ENCODE data around the gene SERPINB2. TPM values are rescaled to one million over a fixed set of nuclear protein-coding genes. Genes with fewer than 3 reads are reported as not detected.
A peak's percentile ranks its signal among the peaks of the same experiment; 100 is the strongest.

The SERPINB2 gene
- total and polyA plus RNA-seq, 7 experiments from 2014 or later, result 3.6 to 8.5 (median 4.9) TPM; not detected in 3

GRCh38 chr18:63947051-63947790 lies 59.7 kb downstream of the SERPINB2 start:
- CTCF ChIA-PET, result no interaction called here
- peaks cover 0 to 7% (median 1%) of the 10 kb centered on the region in 11 donors for H3K9me3 Mint-ChIP-seq
- Histone ChIP-seq H3K27me3 (ENCODE audit: control insufficient read depth in 2 of 2, insufficient read depth in 2 of 2, low read length in 2 of 2) (no peaks in the 10 kb centered on the region), H3K4me3 (ENCODE audit: low read length) (no peak overlapping the region), H3K9me3 (ENCODE audit: control insufficient read depth in 2 of 3, low read length in 3 of 3) (no peaks in the 10 kb centered on the region), H3K4me1 (ENCODE audit: control insufficient read depth in 2 of 2, insufficient read depth in 2 of 2, low read length in 2 of 2) (peaks cover 0 to 6% of the 10 kb centered on the region in 2 donors), H3K36me3 (ENCODE audit: control insufficient read depth in 2 of 3, insufficient read depth in 3 of 3, low read length in 3 of 3) (no peaks in the 10 kb centered on the region), H3K27ac (ENCODE audit: low read depth, low read length) (no peak overlapping the region)
- DNase-seq, result no peak
- no peak overlapping the region for H3K27ac Mint-ChIP-seq
- peaks cover 0 to 34% (median 11%) of the 10 kb centered on the region in 7 donors for H3K4me1 Mint-ChIP-seq
- H3K36me3 Mint-ChIP-seq, result peaks cover 0 to 7% (median 0%) of the 10 kb centered on the region in 5 donors
- no peak for ATAC-seq
- intact Hi-C loops (cut with micrococcal nuclease), result no loop called here
- peaks cover 45 to 69% (median 68%) of the 10 kb centered on the region in 5 donors for H3K27me3 Mint-ChIP-seq
- POLR2A ChIA-PET, result no interaction called here
- no peak overlapping the region for H3K4me3 Mint-ChIP-seq

- intact Hi-C loops (cut with micrococcal nuclease), result no loop called here
- H3K27ac ChIP-seq (ENCODE audit: low read depth, low read length), result no peak within 1 kb of the TSS
- peaks cover 25 to 49% (median 48%) of the 10 kb centered on the region in 5 donors for H3K27me3 Mint-ChIP-seq
- CTCF ChIA-PET, result no interaction called here
- H3K4me3 Mint-ChIP-seq, result peak within 1 kb of the TSS in 7 of 10 donors; percentile 26 to 84 (median 49)
- H3K36me3 Mint-ChIP-seq, result peaks cover 0 to 9% (median 0%) of the 10 kb centered on the region in 5 donors
- H3K27ac Mint-ChIP-seq, result peak within 1 kb of the TSS in 1 of 9 donors; percentile 70
- peaks cover 0 to 7% (median 0%) of the 10 kb centered on the region in 11 donors for H3K9me3 Mint-ChIP-seq
- H3K36me3 ChIP-seq (ENCODE audit: control insufficient read depth in 2 of 3, insufficient read depth in 3 of 3, low read length in 3 of 3), result no peaks in the 10 kb centered on the region
- peaks cover 0 to 34% (median 11%) of the 10 kb centered on the region in 7 donors for H3K4me1 Mint-ChIP-seq
- ATAC-seq (peak; percentile 89), DNase-seq (peak in 3 of 9 donors; percentile 17 to 81 (median 29))
- H3K4me1 ChIP-seq (ENCODE audit: control insufficient read depth in 2 of 2, insufficient read depth in 2 of 2, low read length in 2 of 2), result peaks cover 0 to 6% of the 10 kb centered on the region in 2 donors
- POLR2A ChIA-PET, result no interaction called here
- no peaks in the 10 kb centered on the region for H3K27me3 ChIP-seq (ENCODE audit: control insufficient read depth in 2 of 2, insufficient read depth in 2 of 2, low read length in 2 of 2)
- H3K9me3 ChIP-seq (ENCODE audit: control insufficient read depth in 2 of 3, low read length in 3 of 3), result no peaks in the 10 kb centered on the region
- peak within 1 kb of the TSS; percentile 39 for H3K4me3 ChIP-seq (ENCODE audit: low read length)
These were observed 61.7 kb downstream of the SERPINB2 start, which contains the start of gene HMSD for GRCh38 chr18:63949068-63949737. Gene HMSD, plus strand, starts transcription at chr18:63949301. Its CDS starts 4,155 bp downstream, at chr18:63953456.

- POLR2A ChIA-PET, result no interaction called here
- Mint-ChIP-seq H3K36me3 (peaks cover 0 to 5% (median 0%) of the 10 kb centered on the region in 5 donors), H3K27ac (peak overlapping the region in 1 of 9 donors; percentile 1), H3K4me1 (peaks cover 0 to 34% (median 11%) of the 10 kb centered on the region in 7 donors), H3K4me3 (peak overlapping the region in 1 of 10 donors; percentile 3), H3K9me3 (peaks cover 0 to 7% (median 0%) of the 10 kb centered on the region in 11 donors), H3K27me3 (peaks cover 7 to 45% (median 41%) of the 10 kb centered on the region in 5 donors)
- no peak for ATAC-seq
- peaks cover 0 to 6% of the 10 kb centered on the region in 2 donors for H3K4me1 ChIP-seq (ENCODE audit: control insufficient read depth in 2 of 2, insufficient read depth in 2 of 2, low read length in 2 of 2)
- H3K27ac ChIP-seq (ENCODE audit: low read depth, low read length), result no peak overlapping the region
- DNase-seq, result peak in 1 of 9 donors; percentile 43
- intact Hi-C loops (cut with micrococcal nuclease), result no loop called here
- CTCF ChIA-PET, result no interaction called here
- no peaks in the 10 kb centered on the region for H3K36me3 ChIP-seq (ENCODE audit: control insufficient read depth in 2 of 3, insufficient read depth in 3 of 3, low read length in 3 of 3)
- H3K4me3 ChIP-seq (ENCODE audit: low read length), result no peak overlapping the region
- no peaks in the 10 kb centered on the region for H3K9me3 ChIP-seq (ENCODE audit: control insufficient read depth in 2 of 3, low read length in 3 of 3)
- no peaks in the 10 kb centered on the region for H3K27me3 ChIP-seq (ENCODE audit: control insufficient read depth in 2 of 2, insufficient read depth in 2 of 2, low read length in 2 of 2)
These were observed 63.8 kb downstream of the SERPINB2 start for GRCh38 chr18:63951302-63951705.

Other genes starting within 250 kb of the SERPINB2 start
- gene SERPINB4, start 243.4 kb upstream of the SERPINB2 start, total RNA-seq, result not detected
- gene SERPINB4, start 243.4 kb upstream of the SERPINB2 start, polyA plus RNA-seq, result not detected
- not detected for gene SERPINB3, start 225.8 kb upstream of the SERPINB2 start, total RNA-seq
- not detected for gene SERPINB3, start 225.8 kb upstream of the SERPINB2 start, polyA plus RNA-seq
- not detected for gene SERPINB11, start 184.7 kb upstream of the SERPINB2 start, total RNA-seq
- gene SERPINB11, start 184.7 kb upstream of the SERPINB2 start, polyA plus RNA-seq, result not detected
- not detected for gene SERPINB7, start 112.3 kb upstream of the SERPINB2 start, total RNA-seq
- not detected for gene SERPINB7, start 112.3 kb upstream of the SERPINB2 start, polyA plus RNA-seq
- 1 to 10 TPM in 1 of 5 experiments, not detected in 4; 1.5 TPM for gene SERPINB10, start 20.3 kb downstream of the SERPINB2 start, total RNA-seq
- not detected for gene SERPINB10, start 20.3 kb downstream of the SERPINB2 start, polyA plus RNA-seq
- gene HMSD, start 61.6 kb downstream of the SERPINB2 start, total RNA-seq, result 1 to 10 TPM in 1 of 5 experiments, not detected in 4; 5.1 TPM
- not detected for gene HMSD, start 61.6 kb downstream of the SERPINB2 start, polyA plus RNA-seq
- gene SERPINB8, start 82.4 kb downstream of the SERPINB2 start, total RNA-seq, result 10 to 100 TPM in 2 of 5 experiments, 1 to 10 TPM in 3; 9.2 to 15.7 (median 10.0) TPM
- 1 to 10 TPM; 7.8 to 9.6 TPM for gene SERPINB8, start 82.4 kb downstream of the SERPINB2 start, polyA plus RNA-seq

All from naive thymus-derived CD4-positive, alpha-beta T cell (primary cell).